CD14-positive monocyte (primary cell): ENCODE results near the gene MTUS2. TPM values are rescaled to one million over a fixed set of nuclear protein-coding genes. Genes with fewer than 3 reads are reported as not detected.

ENCODE experiments used
- DNase-seq, 3 donors: peaks; one replicate each; pipeline ENCODE4 v3.0.0-alpha.2; 2011 to 2022
- H2AFZ ChIP-seq: 2 replicates; pipeline ENCODE4 v1.6.0; 2012; ENCODE audit warnings: mild to moderate bottlenecking, low read depth, low read length, inconsistent platforms; ENCODE audit not compliant: insufficient read depth, poor library complexity, severe bottlenecking
- H3K27ac ChIP-seq, 2 donors: 1 replicate in 1 of 2; 2 replicates in 1 of 2; pipeline ENCODE4 v1.5.1; 2012 to 2013; ENCODE audit warnings: low read length in 2 of 2, control low read depth in 1 of 2, inconsistent platforms in 1 of 2, low read depth in 1 of 2, mild to moderate bottlenecking in 1 of 2
- H3K27me3 ChIP-seq, 2 donors: one replicate each; pipeline versions ENCODE4 v1.6.0 to v1.6.1; 2011 to 2013; ENCODE audit warnings: low read length in 2 of 2; ENCODE audit not compliant: control insufficient read depth in 2 of 2, insufficient read depth in 2 of 2
- H3K36me3 ChIP-seq, 2 donors: replicated peaks in 1 of 2; 1 replicate in 1 of 2; 2 replicates in 1 of 2; pipeline versions ENCODE4 v1.5.1 to v1.6.1; 2012 to 2013; ENCODE audit warnings: low read length in 2 of 2, control low read depth in 1 of 2, inconsistent platforms in 1 of 2, mild to moderate bottlenecking in 1 of 2; ENCODE audit not compliant: insufficient read depth in 2 of 2, control insufficient read depth in 1 of 2
- H3K4me1 ChIP-seq, 2 donors: 1 replicate in 1 of 2; 2 replicates in 1 of 2; pipeline versions ENCODE4 v1.5.1 to v1.6.1; 2012 to 2013; ENCODE audit warnings: low read length in 2 of 2, control low read depth in 1 of 2, inconsistent platforms in 1 of 2, mild to moderate bottlenecking in 1 of 2, moderate library complexity in 1 of 2; ENCODE audit not compliant: insufficient read depth in 2 of 2, control insufficient read depth in 1 of 2
- H3K4me2 ChIP-seq: replicated peaks from 2 replicates; pipeline ENCODE3; 2012; ENCODE audit warnings: low read length, moderate library complexity, mild to moderate bottlenecking; ENCODE audit not compliant: poor library complexity, severe bottlenecking; ENCODE audit errors: extremely low read depth
- H3K4me3 ChIP-seq, 3 experiments: fragments of 200-600 bp in 1 of 3; sonication (generic) in 1 of 3; replicated peaks in 1 of 3; 1 replicate in 2 of 3; 2 replicates in 1 of 3; pipeline ENCODE4 v1.5.1; 2011 to 2013; ENCODE audit warnings: low read length in 3 of 3, mild to moderate bottlenecking in 3 of 3, control low read depth in 2 of 3, low read depth in 2 of 3, inconsistent platforms in 1 of 3, moderate library complexity in 1 of 3
- H3K79me2 ChIP-seq: 2 replicates; pipeline ENCODE4 v1.6.0; 2012; ENCODE audit warnings: mild to moderate bottlenecking, control low read depth, inconsistent platforms, low read length, moderate library complexity; ENCODE audit not compliant: insufficient read depth
- H3K9ac ChIP-seq: 2 replicates; pipeline ENCODE4 v1.6.0; 2017; ENCODE audit warnings: low read length, mild to moderate bottlenecking; ENCODE audit not compliant: insufficient read depth, poor library complexity, severe bottlenecking
- H3K9me3 ChIP-seq, 2 donors: replicated peaks in 1 of 2; 1 replicate in 1 of 2; 2 replicates in 1 of 2; pipeline versions ENCODE4 v1.5.1 to v1.6.1; 2012 to 2013; ENCODE audit warnings: low read length in 2 of 2, control low read depth in 1 of 2; ENCODE audit not compliant: control insufficient read depth in 1 of 2, insufficient read depth in 1 of 2
- H4K20me1 ChIP-seq: 2 replicates; pipeline ENCODE4 v1.6.0; 2012; ENCODE audit warnings: mild to moderate bottlenecking, low read length, control low read depth, moderate library complexity; ENCODE audit not compliant: insufficient read depth
- H3K27ac Mint-ChIP-seq, 7 donors: one replicate each; pipeline ENCODE4 v1.8.0; 2020; ENCODE audit warnings: mild to moderate bottlenecking in 7 of 7, mixed read lengths in 7 of 7, moderate library complexity in 6 of 7, inconsistent platforms in 2 of 7
- H3K27me3 Mint-ChIP-seq, 3 donors: one replicate each; pipeline ENCODE4 v1.8.0; 2021 to 2022; ENCODE audit warnings: low read depth in 3 of 3, mild to moderate bottlenecking in 3 of 3, mixed read lengths in 3 of 3, moderate library complexity in 3 of 3, inconsistent platforms in 1 of 3
- H3K36me3 Mint-ChIP-seq, 2 donors: one replicate each; pipeline ENCODE4 v1.8.0; 2020; ENCODE audit warnings: mixed read lengths in 2 of 2, inconsistent platforms in 1 of 2, mild to moderate bottlenecking in 1 of 2
- H3K4me1 Mint-ChIP-seq: one replicate; pipeline ENCODE4 v1.8.0; 2020; ENCODE audit warnings: mild to moderate bottlenecking, mixed read lengths
- H3K4me3 Mint-ChIP-seq, 2 donors: one replicate each; pipeline ENCODE4 v1.8.0; 2020; ENCODE audit warnings: mild to moderate bottlenecking in 2 of 2, mixed read lengths in 2 of 2, moderate library complexity in 1 of 2
- H3K9me3 Mint-ChIP-seq, 7 donors: one replicate each; pipeline ENCODE4 v1.8.0; 2020 to 2022; ENCODE audit warnings: mixed read lengths in 7 of 7, mild to moderate bottlenecking in 6 of 7, moderate library complexity in 6 of 7, inconsistent platforms in 2 of 7
- WGBS: methylation state at CpG from one replicate; pipeline ENCODE4 v1.1.5; 2013; ENCODE audit warnings: missing lambda C conversion rate; ENCODE audit not compliant: insufficient coverage; 5-methylcytosine and 5-hydroxymethylcytosine counted together
- intact Hi-C, 2 donors: fragments of 100-400 bp; cut with micrococcal nuclease; formaldehyde crosslinking; loops; one replicate each; pipeline versions ENCODE4 v1.15.0 to v1.15.1; 2023
- polyA plus RNA-seq, 3 donors: library from polyadenylated mRNA; depleted of rRNA in 1 of 3; unstranded in 2 of 3; stranded (reverse) in 1 of 3; fragments of 300-500 nt in 2 of 3; fragments of >200 nt in 1 of 3; fragmentation: Illumina TruSeq in 2 of 3; gene quantifications; 1 replicate in 2 of 3; 2 replicates in 1 of 3; pipeline ENCODE4 v1.2.3, GENCODE V29; 2012 to 2021
- TF ChIP-seq, protein P1 (sequence below): fragments of 200-600 bp; IDR thresholded peaks from one replicate; pipeline ENCODE4 v1.8.0; 2022; ENCODE audit warnings: antibody characterized with exemption, mild to moderate bottlenecking

MTUS2 gene
- polyA plus RNA-seq, 3 donors, result 0.04 TPM; not detected in 2

DNA sequence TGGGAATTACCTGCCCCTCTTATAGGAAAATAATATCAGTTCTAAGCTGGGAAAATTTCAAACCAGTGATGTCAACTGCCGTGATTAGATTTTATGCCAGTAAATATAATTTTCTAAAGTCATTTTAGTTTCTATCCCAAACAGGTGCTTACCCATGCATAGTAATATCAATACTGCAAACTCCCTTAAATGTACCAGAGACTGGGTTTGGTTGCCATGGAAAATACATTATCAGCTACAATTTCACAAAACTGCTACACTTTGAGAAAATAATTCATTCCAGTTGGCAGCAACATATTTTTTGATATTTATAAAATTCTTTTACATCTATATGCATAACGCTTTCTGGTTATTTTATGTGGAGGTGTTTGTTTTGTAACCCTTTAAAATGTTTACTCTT is 631.8 kb downstream of the MTUS2 start:
- H3K27ac ChIP-seq, result no peak overlapping the region
- no peak overlapping the region for H3K4me2 ChIP-seq
- no peaks in the 10 kb centered on the region for H3K27me3 ChIP-seq
- peaks cover 0 to 7% of the 10 kb centered on the region in 2 donors for H3K4me1 ChIP-seq
- no peak overlapping the region for H3K27ac Mint-ChIP-seq
- H3K27me3 Mint-ChIP-seq, result peaks cover 0 to 5% (median 0%) of the 10 kb centered on the region in 3 donors
- no peak overlapping the region for H2AFZ ChIP-seq
- TF ChIP-seq, protein P1, sequence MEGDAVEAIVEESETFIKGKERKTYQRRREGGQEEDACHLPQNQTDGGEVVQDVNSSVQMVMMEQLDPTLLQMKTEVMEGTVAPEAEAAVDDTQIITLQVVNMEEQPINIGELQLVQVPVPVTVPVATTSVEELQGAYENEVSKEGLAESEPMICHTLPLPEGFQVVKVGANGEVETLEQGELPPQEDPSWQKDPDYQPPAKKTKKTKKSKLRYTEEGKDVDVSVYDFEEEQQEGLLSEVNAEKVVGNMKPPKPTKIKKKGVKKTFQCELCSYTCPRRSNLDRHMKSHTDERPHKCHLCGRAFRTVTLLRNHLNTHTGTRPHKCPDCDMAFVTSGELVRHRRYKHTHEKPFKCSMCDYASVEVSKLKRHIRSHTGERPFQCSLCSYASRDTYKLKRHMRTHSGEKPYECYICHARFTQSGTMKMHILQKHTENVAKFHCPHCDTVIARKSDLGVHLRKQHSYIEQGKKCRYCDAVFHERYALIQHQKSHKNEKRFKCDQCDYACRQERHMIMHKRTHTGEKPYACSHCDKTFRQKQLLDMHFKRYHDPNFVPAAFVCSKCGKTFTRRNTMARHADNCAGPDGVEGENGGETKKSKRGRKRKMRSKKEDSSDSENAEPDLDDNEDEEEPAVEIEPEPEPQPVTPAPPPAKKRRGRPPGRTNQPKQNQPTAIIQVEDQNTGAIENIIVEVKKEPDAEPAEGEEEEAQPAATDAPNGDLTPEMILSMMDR, result no peak
- intact Hi-C loops, result no loop called here
- H3K9me3 ChIP-seq, result no peaks in the 10 kb centered on the region
- no peaks in the 10 kb centered on the region for H4K20me1 ChIP-seq
- peaks cover 6% of the 10 kb centered on the region for H3K4me1 Mint-ChIP-seq
- no CpG with 5 or more reads among the region's 2 CpGs for WGBS
- no peak for DNase-seq
- H3K9ac ChIP-seq, result no peak overlapping the region
- no peaks in the 10 kb centered on the region for H3K79me2 ChIP-seq
- peaks cover 0 to 3% (median 0%) of the 10 kb centered on the region in 7 donors for H3K9me3 Mint-ChIP-seq
- no peak overlapping the region for H3K4me3 Mint-ChIP-seq
- no peaks in the 10 kb centered on the region for H3K36me3 Mint-ChIP-seq
- H3K4me3 ChIP-seq, result no peak overlapping the region
- no peaks in the 10 kb centered on the region for H3K36me3 ChIP-seq

DNA sequence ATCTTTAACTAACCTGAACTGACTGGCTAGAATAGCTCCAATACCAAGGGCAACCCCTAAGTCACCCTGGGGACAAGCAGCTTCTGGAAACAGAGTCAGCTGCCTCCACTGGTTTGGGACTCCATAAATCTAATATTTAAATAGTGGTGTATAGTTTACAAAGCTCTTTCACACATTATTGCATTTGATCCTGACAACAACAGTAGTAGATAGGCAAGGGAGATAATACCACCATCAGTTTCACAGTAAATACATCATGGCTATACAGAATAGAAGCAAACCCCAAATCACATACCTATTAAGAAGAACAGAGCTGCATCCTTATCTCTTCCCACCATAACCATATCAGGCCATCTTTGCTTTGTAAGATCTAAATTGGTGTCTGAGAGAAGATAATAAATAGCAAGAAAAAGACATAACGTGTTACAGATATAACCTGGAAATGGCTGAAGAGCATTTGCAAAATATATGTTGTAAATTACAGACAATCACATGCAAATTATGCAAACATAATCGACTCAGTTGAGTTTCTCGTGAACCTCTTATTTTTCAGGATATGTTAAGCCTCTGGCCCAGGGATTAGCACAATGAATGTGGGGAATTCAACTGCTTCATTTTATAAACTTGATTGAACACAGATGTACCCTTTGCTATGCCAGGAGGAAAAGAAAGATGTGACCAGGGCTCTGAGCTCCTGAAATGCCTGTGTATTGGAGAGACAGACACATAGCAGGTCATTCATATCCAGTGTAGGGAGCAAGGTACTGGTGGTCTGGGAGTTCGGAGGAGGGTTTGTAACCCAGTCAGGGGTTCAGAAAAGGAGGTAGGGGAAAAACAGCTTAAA is 632.9 kb downstream of the MTUS2 start:
- Mint-ChIP-seq H3K27ac (peak overlapping the region in 1 of 7 donors; percentile 27), H3K4me1 (peaks cover 5% of the 10 kb centered on the region), H3K4me3 (no peak overlapping the region), H3K27me3 (peaks cover 0 to 5% (median 0%) of the 10 kb centered on the region in 3 donors), H3K36me3 (no peaks in the 10 kb centered on the region), H3K9me3 (peaks cover 0 to 3% (median 0%) of the 10 kb centered on the region in 7 donors)
- intact Hi-C loops, result no loop called here
- H4K20me1 ChIP-seq, result no peaks in the 10 kb centered on the region
- WGBS, result 92% methylated on average over 2 of the region's 4 CpGs
- H3K4me3 ChIP-seq, result no peak overlapping the region
- no peak for DNase-seq
- no peaks in the 10 kb centered on the region for H3K79me2 ChIP-seq
- H3K27ac ChIP-seq, result no peak overlapping the region
- no peak overlapping the region for H3K4me2 ChIP-seq
- H3K9me3 ChIP-seq, result no peaks in the 10 kb centered on the region
- H3K36me3 ChIP-seq, result no peaks in the 10 kb centered on the region
- H3K9ac ChIP-seq, result no peak overlapping the region
- TF ChIP-seq, protein P1, result no peak
- H3K4me1 ChIP-seq, result peaks cover 0 to 6% of the 10 kb centered on the region in 2 donors
- H2AFZ ChIP-seq, result no peak overlapping the region
- no peaks in the 10 kb centered on the region for H3K27me3 ChIP-seq
